Tongue (tissue), 2 donors: Measurements from ENCODE around the gene SLC27A3. TPM values are rescaled to one million over a fixed set of nuclear protein-coding genes. Genes with fewer than 3 reads are reported as not detected.
"Not testable (repeated sequence)": the region's sequence is repeated elsewhere in the genome, so short reads cannot be mapped to it uniquely, and the experiment has no call there.

Source experiments
- DNase-seq: peaks from one replicate; pipeline ENCODE4 v3.0.0-alpha.2; 2015
- total RNA-seq: library from RNA; depleted of rRNA; stranded (reverse); fragments of >200 nt; gene quantifications from one replicate; pipeline ENCODE4 v1.2.3, GENCODE V29; 2014

SLC27A3 gene
- total RNA-seq, 1 donor from 2014 or later: 15.2 TPM

- DNase-seq: no peak
These were observed 11.6 kb upstream of the SLC27A3 start for GRCh38 chr1:153763365-153764225.

- no peak for DNase-seq
These were observed 10.9 kb upstream of the SLC27A3 start for GRCh38 chr1:153764310-153764709.

GRCh38 chr1:153766663-153767062 is 8.5 kb upstream of the SLC27A3 start:
- not testable (repeated sequence) for DNase-seq

- DNase-seq: no peak
These were observed 7.7 kb upstream of the SLC27A3 start for GRCh38 chr1:153767519-153767918.

GRCh38 chr1:153768316-153769181 is 6.7 kb upstream of the SLC27A3 start:
- no peak for DNase-seq

GRCh38 chr1:153769221-153769620 is 6.0 kb upstream of the SLC27A3 start:
- DNase-seq: no peak

GRCh38 chr1:153770797-153771196 is 4.4 kb upstream of the SLC27A3 start:
- DNase-seq: no peak

- no peak for DNase-seq
These were observed 3.9 kb upstream of the SLC27A3 start for GRCh38 chr1:153771261-153771660.

- peak; percentile 35 for DNase-seq
These were observed 3.2 kb upstream of the SLC27A3 start for GRCh38 chr1:153771841-153772593.

GRCh38 chr1:153773096-153773921 is 1.9 kb upstream of the SLC27A3 start:
- DNase-seq: no peak

- DNase-seq: no peak
These were observed 1.1 kb upstream of the SLC27A3 start for GRCh38 chr1:153774026-153774595.

- peak; percentile 86 for DNase-seq
These were observed 486 bp downstream of the SLC27A3 start for GRCh38 chr1:153775458-153776327.

GRCh38 chr1:153776352-153776751 is 1.1 kb downstream of the SLC27A3 start:
- no peak for DNase-seq

GRCh38 chr1:153776845-153777370 is 1.7 kb downstream of the SLC27A3 start:
- DNase-seq: no peak

GRCh38 chr1:153777648-153778047 is 2.4 kb downstream of the SLC27A3 start:
- no peak for DNase-seq

- DNase-seq: no peak
These were observed 3.0 kb downstream of the SLC27A3 start for GRCh38 chr1:153778051-153778823.

GRCh38 chr1:153778824-153779519 is 3.8 kb downstream of the SLC27A3 start:
- DNase-seq: no peak

- DNase-seq: no peak
These were observed 4.8 kb downstream of the SLC27A3 start for GRCh38 chr1:153779781-153780541.
